ENCODE results near the gene IPMK.

Gene IPMK

GRCh38 chr10:58164517-58164916, 103.2 kb downstream of the IPMK start:
- no peak for ATAC-seq
- TF ChIP-seq, protein P1, sequence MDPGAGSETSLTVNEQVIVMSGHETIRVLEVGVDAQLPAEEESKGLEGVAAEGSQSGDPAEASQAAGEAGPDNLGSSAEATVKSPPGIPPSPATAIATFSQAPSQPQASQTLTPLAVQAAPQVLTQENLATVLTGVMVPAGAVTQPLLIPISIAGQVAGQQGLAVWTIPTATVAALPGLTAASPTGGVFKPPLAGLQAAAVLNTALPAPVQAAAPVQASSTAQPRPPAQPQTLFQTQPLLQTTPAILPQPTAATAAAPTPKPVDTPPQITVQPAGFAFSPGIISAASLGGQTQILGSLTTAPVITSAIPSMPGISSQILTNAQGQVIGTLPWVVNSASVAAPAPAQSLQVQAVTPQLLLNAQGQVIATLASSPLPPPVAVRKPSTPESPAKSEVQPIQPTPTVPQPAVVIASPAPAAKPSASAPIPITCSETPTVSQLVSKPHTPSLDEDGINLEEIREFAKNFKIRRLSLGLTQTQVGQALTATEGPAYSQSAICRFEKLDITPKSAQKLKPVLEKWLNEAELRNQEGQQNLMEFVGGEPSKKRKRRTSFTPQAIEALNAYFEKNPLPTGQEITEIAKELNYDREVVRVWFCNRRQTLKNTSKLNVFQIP (CRISPR knock-in tag; IDR thresholded peaks at IDR 0.05; ENCODE audit: borderline replicate concordance, low read depth): no peak
- no peak for TF ChIP-seq TOX (CRISPR knock-in tag; IDR thresholded peaks at IDR 0.05; ENCODE audit: borderline replicate concordance)
- TF ChIP-seq PPARA (CRISPR knock-in tag; IDR thresholded peaks at IDR 0.05; ENCODE audit: borderline replicate concordance): no peak
- TF ChIP-seq ZC3H10 (CRISPR knock-in tag; IDR thresholded peaks at IDR 0.05): no peak
- no peak for TF ChIP-seq ESRRG (CRISPR knock-in tag; IDR thresholded peaks at IDR 0.05)
- TF ChIP-seq GLIS3 (CRISPR knock-in tag; IDR thresholded peaks at IDR 0.05): no peak
- no peak for TF ChIP-seq TSHZ2 (CRISPR knock-in tag; IDR thresholded peaks at IDR 0.05)
- no peak for TF ChIP-seq ZNF565 (CRISPR knock-in tag; conservative IDR thresholded peaks at IDR 0.05; ENCODE audit: low read depth)
- TF ChIP-seq OSR1 (CRISPR knock-in tag; IDR thresholded peaks at IDR 0.05): no peak
- TF ChIP-seq TCF4 (CRISPR knock-in tag; IDR thresholded peaks at IDR 0.05; ENCODE audit: borderline replicate concordance): no peak

GRCh38 chr10:58158806-58159205, 108.9 kb downstream of the IPMK start:
- ATAC-seq: no peak
- TF ChIP-seq RARB (CRISPR knock-in tag; IDR thresholded peaks at IDR 0.05) (no peak), PATZ1 (CRISPR knock-in tag; IDR thresholded peaks at IDR 0.05; ENCODE audit: borderline replicate concordance) (no peak), ZNF8 (CRISPR knock-in tag; IDR thresholded peaks at IDR 0.05) (no peak), ZC3H10 (CRISPR knock-in tag; IDR thresholded peaks at IDR 0.05) (no peak), OSR1 (CRISPR knock-in tag; IDR thresholded peaks at IDR 0.05) (no peak), ZNF70 (CRISPR knock-in tag; IDR thresholded peaks at IDR 0.05) (no peak), GLIS3 (CRISPR knock-in tag; IDR thresholded peaks at IDR 0.05) (no peak), ARNTL (CRISPR knock-in tag; IDR thresholded peaks at IDR 0.05; ENCODE audit: borderline replicate concordance, low read depth) (no peak)
- TF ChIP-seq, protein P2, sequence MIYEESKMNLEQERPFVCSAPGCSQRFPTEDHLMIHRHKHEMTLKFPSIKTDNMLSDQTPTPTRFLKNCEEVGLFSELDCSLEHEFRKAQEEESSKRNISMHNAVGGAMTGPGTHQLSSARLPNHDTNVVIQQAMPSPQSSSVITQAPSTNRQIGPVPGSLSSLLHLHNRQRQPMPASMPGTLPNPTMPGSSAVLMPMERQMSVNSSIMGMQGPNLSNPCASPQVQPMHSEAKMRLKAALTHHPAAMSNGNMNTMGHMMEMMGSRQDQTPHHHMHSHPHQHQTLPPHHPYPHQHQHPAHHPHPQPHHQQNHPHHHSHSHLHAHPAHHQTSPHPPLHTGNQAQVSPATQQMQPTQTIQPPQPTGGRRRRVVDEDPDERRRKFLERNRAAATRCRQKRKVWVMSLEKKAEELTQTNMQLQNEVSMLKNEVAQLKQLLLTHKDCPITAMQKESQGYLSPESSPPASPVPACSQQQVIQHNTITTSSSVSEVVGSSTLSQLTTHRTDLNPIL (CRISPR knock-in tag; IDR thresholded peaks at IDR 0.05; ENCODE audit: low read depth): no peak
- TF ChIP-seq, protein P1 (CRISPR knock-in tag; IDR thresholded peaks at IDR 0.05; ENCODE audit: borderline replicate concordance, low read depth): no peak
- TF ChIP-seq, protein P3, sequence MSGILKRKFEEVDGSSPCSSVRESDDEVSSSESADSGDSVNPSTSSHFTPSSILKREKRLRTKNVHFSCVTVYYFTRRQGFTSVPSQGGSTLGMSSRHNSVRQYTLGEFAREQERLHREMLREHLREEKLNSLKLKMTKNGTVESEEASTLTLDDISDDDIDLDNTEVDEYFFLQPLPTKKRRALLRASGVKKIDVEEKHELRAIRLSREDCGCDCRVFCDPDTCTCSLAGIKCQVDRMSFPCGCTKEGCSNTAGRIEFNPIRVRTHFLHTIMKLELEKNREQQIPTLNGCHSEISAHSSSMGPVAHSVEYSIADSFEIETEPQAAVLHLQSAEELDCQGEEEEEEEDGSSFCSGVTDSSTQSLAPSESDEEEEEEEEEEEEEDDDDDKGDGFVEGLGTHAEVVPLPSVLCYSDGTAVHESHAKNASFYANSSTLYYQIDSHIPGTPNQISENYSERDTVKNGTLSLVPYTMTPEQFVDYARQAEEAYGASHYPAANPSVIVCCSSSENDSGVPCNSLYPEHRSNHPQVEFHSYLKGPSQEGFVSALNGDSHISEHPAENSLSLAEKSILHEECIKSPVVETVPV (CRISPR knock-in tag; IDR thresholded peaks at IDR 0.05): no peak

- TF ChIP-seq TSHZ2 (CRISPR knock-in tag; IDR thresholded peaks at IDR 0.05) (no peak), ZFP3 (CRISPR knock-in tag; IDR thresholded peaks at IDR 0.05) (no peak), OSR1 (CRISPR knock-in tag; IDR thresholded peaks at IDR 0.05) (no peak), ZNF8 (CRISPR knock-in tag; IDR thresholded peaks at IDR 0.05) (no peak), CSDC2 (CRISPR knock-in tag; IDR thresholded peaks at IDR 0.05) (no peak), ZNF565 (CRISPR knock-in tag; conservative IDR thresholded peaks at IDR 0.05; ENCODE audit: low read depth) (no peak), TCF4 (CRISPR knock-in tag; IDR thresholded peaks at IDR 0.05; ENCODE audit: borderline replicate concordance) (no peak), ISL1 (CRISPR knock-in tag; IDR thresholded peaks at IDR 0.05) (peak; percentile 81), ZC3H10 (CRISPR knock-in tag; IDR thresholded peaks at IDR 0.05) (0 out of 2 replicates have a peak, but pooled peaks have one; percentile 36), TOX (CRISPR knock-in tag; IDR thresholded peaks at IDR 0.05; ENCODE audit: borderline replicate concordance) (0 out of 2 replicates have a peak, but pooled peaks have one; percentile 39), PPARA (CRISPR knock-in tag; IDR thresholded peaks at IDR 0.05; ENCODE audit: borderline replicate concordance) (no peak)
- TF ChIP-seq, protein P2 (CRISPR knock-in tag; IDR thresholded peaks at IDR 0.05; ENCODE audit: low read depth): 0 out of 2 replicates have a peak, but pooled peaks have one; percentile 47
- peak; percentile 91 for ATAC-seq
These were observed 110.5 kb downstream of the IPMK start for GRCh38 chr10:58157076-58157766.
